ENCODE measurements around the gene PCDHGB4. TPM values are rescaled to one million over a fixed set of nuclear protein-coding genes. Genes with fewer than 3 reads are reported as not detected.

The PCDHGB4 gene
- total and polyA plus RNA-seq, 2 of the 13 experiments (the other 11 are each of a cell fraction or from before 2014, with no cell fraction given), result 1.7 to 3.3 TPM

GRCh38 chr5:141402553-141403243, 15.2 kb downstream of the PCDHGB4 start, which contains the start of gene PCDHGA9:
Gene PCDHGA9 (plus strand): TSS chr5:141402778. CDS start chr5:141402953, 175 bp downstream.
- Histone ChIP-seq H3K27ac (ENCODE audit: extremely low read length, insufficient read depth, low read length) (no peak within 1 kb of the TSS), H4K20me1 (ENCODE audit: insufficient read depth, low read length) (no peaks in the 10 kb centered on the region), H3K4me3 (replicated peaks in 1 of 3; ENCODE audit: insufficient read depth in 1 of 3, low read depth in 2 of 3, low read length in 3 of 3) (no peak within 1 kb of the TSS), H3K9me3 (ENCODE audit: low read length) (peaks cover 13% of the 10 kb centered on the region; the same call in 1 of the 2 replicates), H3K27me3 (ENCODE audit: control insufficient read depth in 1 of 2, insufficient read depth in 2 of 2, low read length in 2 of 2) (no peaks in the 10 kb centered on the region; a peak in 1 of 5 replicates), H3K9ac (ENCODE audit: insufficient read depth, low read depth, low read length) (no peak within 1 kb of the TSS), H3K4me2 (ENCODE audit: low read depth, low read length) (no peak within 1 kb of the TSS), H2AFZ (ENCODE audit: low read length) (no peak within 1 kb of the TSS), H3K36me3 (replicated peaks in 1 of 2; ENCODE audit: control insufficient read depth in 1 of 2, insufficient read depth in 2 of 2, low read length in 2 of 2) (no peaks in the 10 kb centered on the region), H3K79me2 (ENCODE audit: insufficient read depth, low read length) (no peaks in the 10 kb centered on the region), H3K4me1 (ENCODE audit: insufficient read depth, low read length) (no peaks in the 10 kb centered on the region)
- in situ Hi-C loops (cut with HindIII; ENCODE audit: extremely low pct_ligation_motif_present, low pct_unique_long_range_greater_than_20kb) (no loop called here), intact Hi-C loops (cut with micrococcal nuclease; ENCODE audit: unreplicated experiment) (no loop called here)
- ATAC-seq, result no peak
- DNase-seq (ENCODE audit: low spot score), result no peak
- peak; percentile 26; the same call in 1 of the 2 replicates for TF ChIP-seq STAG1 (CRISPR knock-in tag; IDR thresholded peaks at IDR 0.05)
- TF ChIP-seq SOX5 (CRISPR knock-in tag; IDR thresholded peaks at IDR 0.05; ENCODE audit: borderline replicate concordance), result no peak
- TF ChIP-seq CTCF (CRISPR knock-in tag; IDR thresholded peaks at IDR 0.05), result peak; percentile 22
- 79% methylated on average over 27 of the region's 27 CpGs for WGBS (ENCODE audit: low lambda C conversion rate)
- CTCF ChIA-PET (ENCODE audit: low intra/inter-chr PET ratio, low total read pairs), result no interaction called here
- POLR2A ChIA-PET, result no interaction called here
- FAIRE-seq, result no peak
- BruUV-seq (replicated peaks), result no TSS peak

GRCh38 chr5:141403387-141403786, 15.9 kb downstream of the PCDHGB4 start:
- Histone ChIP-seq H3K9me3 (ENCODE audit: low read length) (peaks cover 11% of the 10 kb centered on the region; the same call in 1 of the 2 replicates), H3K4me2 (ENCODE audit: low read depth, low read length) (no peak overlapping the region), H3K4me3 (replicated peaks in 1 of 3; ENCODE audit: insufficient read depth in 1 of 3, low read depth in 2 of 3, low read length in 3 of 3) (no peak overlapping the region), H2AFZ (ENCODE audit: low read length) (no peak overlapping the region), H3K27me3 (ENCODE audit: control insufficient read depth in 1 of 2, insufficient read depth in 2 of 2, low read length in 2 of 2) (no peaks in the 10 kb centered on the region; a peak in 1 of 5 replicates), H3K36me3 (replicated peaks in 1 of 2; ENCODE audit: control insufficient read depth in 1 of 2, insufficient read depth in 2 of 2, low read length in 2 of 2) (no peaks in the 10 kb centered on the region), H3K27ac (ENCODE audit: extremely low read length, insufficient read depth, low read length) (no peak overlapping the region), H4K20me1 (ENCODE audit: insufficient read depth, low read length) (no peaks in the 10 kb centered on the region), H3K79me2 (ENCODE audit: insufficient read depth, low read length) (no peaks in the 10 kb centered on the region), H3K9ac (ENCODE audit: insufficient read depth, low read depth, low read length) (no peak overlapping the region), H3K4me1 (ENCODE audit: insufficient read depth, low read length) (no peaks in the 10 kb centered on the region)
- CTCF ChIA-PET (ENCODE audit: low intra/inter-chr PET ratio, low total read pairs), result no interaction called here
- no peak for ATAC-seq
- POLR2A ChIA-PET, result no interaction called here
- WGBS (ENCODE audit: low lambda C conversion rate), result 65% methylated on average over 22 of the region's 22 CpGs
- intact Hi-C loops (cut with micrococcal nuclease; ENCODE audit: unreplicated experiment), result no loop called here
- TF ChIP-seq JDP2 (CRISPR knock-in tag; IDR thresholded peaks at IDR 0.05; ENCODE audit: borderline replicate concordance) (no peak), MED1 (CRISPR knock-in tag; IDR thresholded peaks at IDR 0.05) (no peak), ZNF367 (CRISPR knock-in tag; IDR thresholded peaks at IDR 0.05; ENCODE audit: borderline replicate concordance) (no peak), FUBP1 (CRISPR knock-in tag; IDR thresholded peaks at IDR 0.05; ENCODE audit: borderline replicate concordance) (no peak), SNAPC2 (CRISPR knock-in tag; IDR thresholded peaks at IDR 0.05) (no peak), E2F2 (CRISPR knock-in tag; IDR thresholded peaks at IDR 0.05; ENCODE audit: borderline replicate concordance) (no peak), ZNF484 (CRISPR knock-in tag; IDR thresholded peaks at IDR 0.05; ENCODE audit: borderline replicate concordance, low read depth) (no peak)
- in situ Hi-C loops (cut with HindIII; ENCODE audit: extremely low pct_ligation_motif_present, low pct_unique_long_range_greater_than_20kb), result no loop called here
- DNase-seq (ENCODE audit: low spot score), result no peak
- no peak for FAIRE-seq
- no TSS peak for BruUV-seq (replicated peaks)

All from HepG2 (cell line).